HepG2 (cell line): ENCODE data around the gene OTOP1. TPM values are rescaled to one million over a fixed set of nuclear protein-coding genes. Genes with fewer than 3 reads are reported as not detected.
A peak's percentile ranks its signal among the peaks of the same experiment; 100 is the strongest.
"Not testable (repeated sequence)": the region's sequence is repeated elsewhere in the genome, so short reads cannot be mapped to it uniquely, and the experiment has no call there.

ENCODE experiments used
- ATAC-seq: fragments of 200-7000 bp; cut with Tn5 transposase; 3 replicates; pipeline ENCODE4 v1.9.1; 2020; ENCODE audit warnings: mild to moderate bottlenecking, moderate library complexity
- BruUV-seq: library from RNA; stranded (reverse); fragments of 400-500 nt; replicated peaks from 2 replicates; lab custom pipeline; 2021; lab: Mats Ljungman, UMichigan
- CTCF ChIA-PET: fragments of 300-600 bp; formaldehyde crosslinking; extraction: SDS; loops from one replicate; lab custom pipeline; 2021; ENCODE audit warnings: low total read pairs, inconsistent platforms, low intra/inter-chr PET ratio; lab: Yijun Ruan, JAX
- POLR2A ChIA-PET: fragments of 350-600 bp; sonication (Branson Sonifier 250); formaldehyde crosslinking; loops from one replicate; lab custom pipeline; 2020; ENCODE audit warnings: antibody characterized with exemption, inconsistent platforms; lab: Yijun Ruan, JAX
- DNase-seq: peaks from one replicate; pipeline ENCODE4 v3.0.0-alpha.2; 2015; ENCODE audit warnings: low spot score
- FAIRE-seq: peaks from 3 replicates; lab custom pipeline; 2011; peaks lifted over from hg19 to GRCh38; lab: Jason Lieb, UNC
- H2AFZ ChIP-seq: one replicate; pipeline ENCODE4 v1.6.1; 2011; ENCODE audit warnings: low read length, inconsistent platforms
- H3K27ac ChIP-seq: fragments of 300-600 bp; 3 replicates; pipeline ENCODE4 v1.8.0; 2011; ENCODE audit warnings: mixed run types, mild to moderate bottlenecking, mixed read lengths, low read length, inconsistent platforms; ENCODE audit not compliant: insufficient read depth; ENCODE audit errors: extremely low read length
- H3K27me3 ChIP-seq, 2 experiments: fragments of 200-600 bp in 1 of 2; 2 replicates in 1 of 2; 3 replicates in 1 of 2; pipeline versions ENCODE4 v1.6.0 to v1.8.0; 2011; ENCODE audit warnings: low read length in 2 of 2, mild to moderate bottlenecking in 2 of 2, moderate library complexity in 2 of 2, inconsistent platforms in 1 of 2; ENCODE audit not compliant: insufficient read depth in 2 of 2, control insufficient read depth in 1 of 2
- H3K36me3 ChIP-seq, 2 experiments: fragments of 200-600 bp in 1 of 2; replicated peaks in 1 of 2; 2 replicates in 1 of 2; 3 replicates in 1 of 2; pipeline versions ENCODE4 v1.5.1 to v1.8.0; 2011; ENCODE audit warnings: low read length in 2 of 2, inconsistent platforms in 1 of 2; ENCODE audit not compliant: insufficient read depth in 2 of 2, control insufficient read depth in 1 of 2
- H3K4me1 ChIP-seq: 2 replicates; pipeline ENCODE4 v1.5.1; 2012; ENCODE audit warnings: low read length, inconsistent platforms; ENCODE audit not compliant: insufficient read depth
- H3K4me2 ChIP-seq: 2 replicates; pipeline ENCODE4 v1.6.0; 2011; ENCODE audit warnings: low read depth, low read length, inconsistent platforms
- H3K4me3 ChIP-seq, 3 experiments: fragments of 200-600 bp in 1 of 3; sonication (generic), shearing (Covaris generic) in 1 of 3; replicated peaks in 1 of 3; 2 replicates each; pipeline ENCODE4 v1.5.1; 2011 to 2016; ENCODE audit warnings: low read length in 3 of 3, inconsistent platforms in 2 of 3, low read depth in 2 of 3, mild to moderate bottlenecking in 2 of 3, control low read depth in 1 of 3, mixed read lengths in 1 of 3; ENCODE audit not compliant: insufficient read depth in 1 of 3
- H3K79me2 ChIP-seq: one replicate; pipeline ENCODE4 v1.6.1; 2011; ENCODE audit warnings: low read length, inconsistent platforms; ENCODE audit not compliant: insufficient read depth
- H3K9ac ChIP-seq: 2 replicates; pipeline ENCODE4 v1.6.0; 2011; ENCODE audit warnings: mild to moderate bottlenecking, low read depth, low read length, inconsistent platforms; ENCODE audit not compliant: insufficient read depth
- H3K9me3 ChIP-seq: 2 replicates; pipeline ENCODE4 v1.5.1; 2012; ENCODE audit warnings: mild to moderate bottlenecking, low read length
- H4K20me1 ChIP-seq: 2 replicates; pipeline ENCODE4 v1.6.0; 2011; ENCODE audit warnings: inconsistent platforms, mild to moderate bottlenecking, low read length, moderate library complexity; ENCODE audit not compliant: insufficient read depth
- ATAD3A ChIP-seq: sonication (generic); formaldehyde crosslinking; IDR thresholded peaks from 2 replicates; pipeline ENCODE4 v1.4.0; 2020; ENCODE audit warnings: missing genetic modification reagents
- ATF7 ChIP-seq, 2 experiments: fragments of 450-650 bp in 1 of 2; sonication (generic) in 1 of 2; formaldehyde crosslinking in 1 of 2; IDR thresholded peaks; 2 replicates each; pipeline versions ENCODE4 v1.4.0 to v1.6.1; 2016 to 2020; ENCODE audit warnings: antibody characterized with exemption in 1 of 2, mild to moderate bottlenecking in 1 of 2, missing genetic modification reagents in 1 of 2
- IKZF1 ChIP-seq: fragments of 450-650 bp; IDR thresholded peaks from 2 replicates; pipeline ENCODE4 v1.7.1; 2016
- NFATC3 ChIP-seq: sonication (generic); formaldehyde crosslinking; IDR thresholded peaks from 2 replicates; pipeline ENCODE4 v1.5.1; 2020; ENCODE audit warnings: mild to moderate bottlenecking, missing genetic modification reagents
- NKX3-1 ChIP-seq: sonication (generic); formaldehyde crosslinking; IDR thresholded peaks from 2 replicates; pipeline ENCODE4 v1.5.0; 2020; ENCODE audit warnings: missing genetic modification reagents
- REPIN1 ChIP-seq: sonication (generic); formaldehyde crosslinking; IDR thresholded peaks from 2 replicates; pipeline ENCODE4 v1.8.0; 2022; ENCODE audit warnings: missing genetic modification reagents, low read depth, mild to moderate bottlenecking, borderline replicate concordance
- WGBS: methylation state at CpG from one replicate; pipeline ENCODE4 v1.1.6; 2017; ENCODE audit warnings: low lambda C conversion rate; 5-methylcytosine and 5-hydroxymethylcytosine counted together
- in situ Hi-C: cut with HindIII; loops from 2 replicates; pipeline ENCODE4 v1.10.0; 2017; ENCODE audit warnings: low pct_unique_long_range_greater_than_20kb; ENCODE audit not compliant: extremely low pct_ligation_motif_present
- intact Hi-C: fragments of 100-400 bp; cut with micrococcal nuclease; formaldehyde crosslinking; loops from one replicate; pipeline ENCODE4 v1.10.0; 2022; ENCODE audit not compliant: unreplicated experiment
- polyA plus RNA-seq, 8 experiments: library from polyadenylated mRNA; depleted of rRNA in 3 of 8; stranded (reverse) in 7 of 8; unstranded in 1 of 8; fragments of >200 nt; fragmentation: Illumina TruSeq in 4 of 8; extraction: Trizol in 4 of 8; gene quantifications; 2 replicates each; pipeline versions ENCODE4 v1.2.1 to v1.2.3, GENCODE V29; 2011 to 2016; ENCODE audit warnings: low read depth in 4 of 8, missing spikeins in 1 of 8, mixed read lengths in 1 of 8; ENCODE audit not compliant: insufficient read depth in 1 of 8
- total RNA-seq, 5 experiments: library from RNA; depleted of rRNA; stranded (reverse); fragments of >200 nt; fragmentation: Illumina TruSeq; extraction: Trizol; gene quantifications; 2 replicates each; pipeline ENCODE4 v1.2.3, GENCODE V29; 2016; ENCODE audit warnings: low read depth in 1 of 5
- TF ChIP-seq, protein P1 (sequence below): sonication (generic); formaldehyde crosslinking; IDR thresholded peaks from 2 replicates; pipeline ENCODE4 v1.4.0; 2020; ENCODE audit warnings: missing genetic modification reagents
- TF ChIP-seq, protein P2 (sequence below), 2 experiments: IDR thresholded peaks; 2 replicates each; pipeline ENCODE4 v1.6.1; 2011 to 2012; ENCODE audit warnings: low read length in 2 of 2, borderline replicate concordance in 1 of 2, low read depth in 1 of 2, mild to moderate bottlenecking in 1 of 2, moderate library complexity in 1 of 2
- TF ChIP-seq, protein P3 (sequence below): fragments of 450-650 bp; IDR thresholded peaks from 2 replicates; pipeline ENCODE4 v1.6.1; 2017

OTOP1 gene
- total and polyA plus RNA-seq, 2 of the 13 experiments (the other 11 are each of a cell fraction or from before 2014, with no cell fraction given) = not detected

DNA sequence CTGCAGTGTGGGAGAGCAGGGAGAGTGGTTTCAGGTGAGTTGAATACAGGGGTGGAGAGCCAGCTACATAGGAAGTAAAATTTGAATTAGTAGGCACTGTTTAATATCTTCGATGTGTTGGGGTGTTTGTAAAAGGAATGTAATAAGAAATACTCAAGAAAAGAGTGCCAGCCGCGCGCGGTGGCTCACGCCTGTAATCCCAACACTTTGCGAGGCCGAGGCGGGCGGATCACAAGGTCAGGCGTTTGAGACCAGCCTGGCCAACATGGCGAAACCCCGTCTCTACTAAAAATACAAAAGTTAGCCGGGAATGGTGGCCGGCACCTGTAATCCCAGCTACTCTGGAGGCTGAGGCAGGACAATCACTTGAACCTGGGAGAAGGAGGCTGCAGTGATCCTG is 22.6 kb upstream of the OTOP1 start:
- H4K20me1 ChIP-seq, H2AFZ ChIP-seq, H3K27me3 ChIP-seq, BruUV-seq, DNase-seq: not testable (repeated sequence)
- POLR2A ChIA-PET = interaction anchor here (2.2 to 3.7 kb wide), 3 partner anchors 10 to 81 kb away, joined by 5 to 63 read pairs (median 6); no protein-coding TSS in a partner anchor
- 93% methylated on average over 15 of the region's 15 CpGs for WGBS
- H3K4me3 ChIP-seq = peak overlapping the region; percentile 78 to 93 (median 86); a peak in 5 of 6 replicates
- H3K79me2 ChIP-seq = peaks cover 11% of the 10 kb centered on the region
- TF ChIP-seq, protein P1, sequence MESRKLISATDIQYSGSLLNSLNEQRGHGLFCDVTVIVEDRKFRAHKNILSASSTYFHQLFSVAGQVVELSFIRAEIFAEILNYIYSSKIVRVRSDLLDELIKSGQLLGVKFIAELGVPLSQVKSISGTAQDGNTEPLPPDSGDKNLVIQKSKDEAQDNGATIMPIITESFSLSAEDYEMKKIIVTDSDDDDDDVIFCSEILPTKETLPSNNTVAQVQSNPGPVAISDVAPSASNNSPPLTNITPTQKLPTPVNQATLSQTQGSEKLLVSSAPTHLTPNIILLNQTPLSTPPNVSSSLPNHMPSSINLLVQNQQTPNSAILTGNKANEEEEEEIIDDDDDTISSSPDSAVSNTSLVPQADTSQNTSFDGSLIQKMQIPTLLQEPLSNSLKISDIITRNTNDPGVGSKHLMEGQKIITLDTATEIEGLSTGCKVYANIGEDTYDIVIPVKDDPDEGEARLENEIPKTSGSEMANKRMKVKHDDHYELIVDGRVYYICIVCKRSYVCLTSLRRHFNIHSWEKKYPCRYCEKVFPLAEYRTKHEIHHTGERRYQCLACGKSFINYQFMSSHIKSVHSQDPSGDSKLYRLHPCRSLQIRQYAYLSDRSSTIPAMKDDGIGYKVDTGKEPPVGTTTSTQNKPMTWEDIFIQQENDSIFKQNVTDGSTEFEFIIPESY (CRISPR knock-in tag) = peak; percentile 83; the same call in 1 of the 2 replicates
- TF ChIP-seq, all 625 proteins: peak for 1; not testable (repeated sequence) for 624
- in situ Hi-C loops, FAIRE-seq, ATAC-seq, H3K9me3 ChIP-seq: not testable (repeated sequence)
- peaks cover 38% of the 10 kb centered on the region for H3K4me1 ChIP-seq
- peak overlapping the region; percentile 87 for H3K9ac ChIP-seq
- H3K27ac ChIP-seq = peak overlapping the region; percentile 92
- intact Hi-C loops = loop anchor here (2.0 kb wide), 1 partner anchor 41 kb away; the partner anchor contains the start of genes LYAR and ZBTB49
- H3K4me2 ChIP-seq = peak overlapping the region; percentile 98
- H3K36me3 ChIP-seq = peaks cover 4 to 11% of the 10 kb centered on the region in 2 experiments
- CTCF ChIA-PET = interaction anchor here (1.7 kb wide), 1 partner anchor 86 kb away, joined by 6 read pairs; no protein-coding TSS in a partner anchor

DNA sequence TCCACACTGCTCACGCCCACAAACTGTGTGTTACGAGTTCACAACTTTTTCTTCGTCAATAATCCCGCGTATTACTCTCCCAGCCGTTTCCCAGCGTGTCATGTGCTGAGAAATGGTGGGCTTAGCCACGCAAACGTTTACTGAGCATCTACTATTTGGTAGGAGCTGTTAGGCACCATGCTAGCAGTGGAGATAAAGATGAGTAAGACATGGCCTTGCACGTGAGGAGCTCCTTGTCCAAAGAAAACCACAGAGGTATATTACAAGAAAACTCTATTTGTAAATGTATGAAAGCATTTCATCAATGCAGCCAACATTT is 22.1 kb upstream of the OTOP1 start:
- Histone ChIP-seq H3K27me3 (no peaks in the 10 kb centered on the region; a peak in 1 of 5 replicates), H3K4me2 (peak overlapping the region; percentile 98), H2AFZ (no peak overlapping the region), H4K20me1 (no peaks in the 10 kb centered on the region), H3K27ac (peak overlapping the region; percentile 92), H3K9ac (peak overlapping the region; percentile 87), H3K9me3 (no peaks in the 10 kb centered on the region), H3K4me1 (peaks cover 35% of the 10 kb centered on the region), H3K4me3 (peak overlapping the region; percentile 78 to 93 (median 86)), H3K79me2 (peaks cover 11% of the 10 kb centered on the region), H3K36me3 (peaks cover 7 to 16% of the 10 kb centered on the region in 2 experiments)
- ChIA-PET POLR2A (interaction anchor here (1.0 to 3.7 kb wide), 4 partner anchors 11 to 82 kb away, joined by 3 to 63 read pairs (median 6); no protein-coding TSS in a partner anchor), CTCF (interaction anchor here (1.7 kb wide), 1 partner anchor 86 kb away, joined by 6 read pairs; no protein-coding TSS in a partner anchor)
- FAIRE-seq (no peak), DNase-seq (peak; percentile 9), ATAC-seq (peak; percentile 5; the same call in 1 of the 3 replicates)
- intact Hi-C loops = loop anchor here (2.0 kb wide), 1 partner anchor 42 kb away; the partner anchor contains the start of genes LYAR and ZBTB49
- in situ Hi-C loops = no loop called here
- no TSS peak for BruUV-seq
- WGBS = 2% methylated on average over 10 of the region's 10 CpGs
- TF ChIP-seq, protein P2, sequence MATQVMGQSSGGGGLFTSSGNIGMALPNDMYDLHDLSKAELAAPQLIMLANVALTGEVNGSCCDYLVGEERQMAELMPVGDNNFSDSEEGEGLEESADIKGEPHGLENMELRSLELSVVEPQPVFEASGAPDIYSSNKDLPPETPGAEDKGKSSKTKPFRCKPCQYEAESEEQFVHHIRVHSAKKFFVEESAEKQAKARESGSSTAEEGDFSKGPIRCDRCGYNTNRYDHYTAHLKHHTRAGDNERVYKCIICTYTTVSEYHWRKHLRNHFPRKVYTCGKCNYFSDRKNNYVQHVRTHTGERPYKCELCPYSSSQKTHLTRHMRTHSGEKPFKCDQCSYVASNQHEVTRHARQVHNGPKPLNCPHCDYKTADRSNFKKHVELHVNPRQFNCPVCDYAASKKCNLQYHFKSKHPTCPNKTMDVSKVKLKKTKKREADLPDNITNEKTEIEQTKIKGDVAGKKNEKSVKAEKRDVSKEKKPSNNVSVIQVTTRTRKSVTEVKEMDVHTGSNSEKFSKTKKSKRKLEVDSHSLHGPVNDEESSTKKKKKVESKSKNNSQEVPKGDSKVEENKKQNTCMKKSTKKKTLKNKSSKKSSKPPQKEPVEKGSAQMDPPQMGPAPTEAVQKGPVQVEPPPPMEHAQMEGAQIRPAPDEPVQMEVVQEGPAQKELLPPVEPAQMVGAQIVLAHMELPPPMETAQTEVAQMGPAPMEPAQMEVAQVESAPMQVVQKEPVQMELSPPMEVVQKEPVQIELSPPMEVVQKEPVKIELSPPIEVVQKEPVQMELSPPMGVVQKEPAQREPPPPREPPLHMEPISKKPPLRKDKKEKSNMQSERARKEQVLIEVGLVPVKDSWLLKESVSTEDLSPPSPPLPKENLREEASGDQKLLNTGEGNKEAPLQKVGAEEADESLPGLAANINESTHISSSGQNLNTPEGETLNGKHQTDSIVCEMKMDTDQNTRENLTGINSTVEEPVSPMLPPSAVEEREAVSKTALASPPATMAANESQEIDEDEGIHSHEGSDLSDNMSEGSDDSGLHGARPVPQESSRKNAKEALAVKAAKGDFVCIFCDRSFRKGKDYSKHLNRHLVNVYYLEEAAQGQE (IDR thresholded peaks at IDR 0.05; ENCODE audit: borderline replicate concordance in 1 of 2, low read depth in 1 of 2, low read length in 2 of 2) = no peak
- no peak for TF ChIP-seq IKZF1
- no peak for TF ChIP-seq REPIN1 (CRISPR knock-in tag)
- TF ChIP-seq ATAD3A (CRISPR knock-in tag) = no peak
- no peak for TF ChIP-seq ATF7 (IDR thresholded peaks at IDR 0.05)
- no peak for TF ChIP-seq ATF7 (CRISPR knock-in tag; IDR thresholded peaks at IDR 0.05)
- 0 out of 2 replicates have a peak, but pooled peaks have one; percentile 5 for TF ChIP-seq NKX3-1
- TF ChIP-seq, protein P3, sequence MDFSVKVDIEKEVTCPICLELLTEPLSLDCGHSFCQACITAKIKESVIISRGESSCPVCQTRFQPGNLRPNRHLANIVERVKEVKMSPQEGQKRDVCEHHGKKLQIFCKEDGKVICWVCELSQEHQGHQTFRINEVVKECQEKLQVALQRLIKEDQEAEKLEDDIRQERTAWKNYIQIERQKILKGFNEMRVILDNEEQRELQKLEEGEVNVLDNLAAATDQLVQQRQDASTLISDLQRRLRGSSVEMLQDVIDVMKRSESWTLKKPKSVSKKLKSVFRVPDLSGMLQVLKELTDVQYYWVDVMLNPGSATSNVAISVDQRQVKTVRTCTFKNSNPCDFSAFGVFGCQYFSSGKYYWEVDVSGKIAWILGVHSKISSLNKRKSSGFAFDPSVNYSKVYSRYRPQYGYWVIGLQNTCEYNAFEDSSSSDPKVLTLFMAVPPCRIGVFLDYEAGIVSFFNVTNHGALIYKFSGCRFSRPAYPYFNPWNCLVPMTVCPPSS = no peak
- no peak for TF ChIP-seq NFATC3
